ENCODE results near the gene AUTS2.

AUTS2 gene

GRCh38 chr7:69659983-69660382 lies 61.7 kb downstream of the AUTS2 start:
- DNase-seq, result peak; percentile 57

GRCh38 chr7:69661342-69661741 lies 63.1 kb downstream of the AUTS2 start:
- DNase-seq, result no peak

- DNase-seq, result no peak
Measured at GRCh38 chr7:69663911-69664832, 65.9 kb downstream of the AUTS2 start.

GRCh38 chr7:69665369-69665768 lies 67.1 kb downstream of the AUTS2 start:
- DNase-seq, result no peak

- no peak for DNase-seq
Measured at GRCh38 chr7:69668339-69668870, 70.1 kb downstream of the AUTS2 start.

- peak; percentile 60 for DNase-seq
Measured at GRCh38 chr7:69670701-69671100, 72.4 kb downstream of the AUTS2 start.

GRCh38 chr7:69673074-69673473 lies 74.8 kb downstream of the AUTS2 start:
- no peak for DNase-seq

- DNase-seq, result no peak
Measured at GRCh38 chr7:69674701-69675182, 76.5 kb downstream of the AUTS2 start.

- no peak for DNase-seq
Measured at GRCh38 chr7:69676247-69676646, 78.0 kb downstream of the AUTS2 start.

GRCh38 chr7:69677054-69677852 lies 79.0 kb downstream of the AUTS2 start:
- peak; percentile 30 for DNase-seq

- no peak for DNase-seq
Measured at GRCh38 chr7:69677881-69678493, 79.7 kb downstream of the AUTS2 start.

- DNase-seq, result no peak
Measured at GRCh38 chr7:69678494-69679187, 80.4 kb downstream of the AUTS2 start.

- DNase-seq, result no peak
Measured at GRCh38 chr7:69681181-69681580, 82.9 kb downstream of the AUTS2 start.

GRCh38 chr7:69682518-69682917 lies 84.2 kb downstream of the AUTS2 start:
- DNase-seq, result no peak

- no peak for DNase-seq
Measured at GRCh38 chr7:69683002-69683401, 84.7 kb downstream of the AUTS2 start.

GRCh38 chr7:69684369-69685292 lies 86.4 kb downstream of the AUTS2 start:
- DNase-seq, result no peak

GRCh38 chr7:69685293-69685631 lies 87.0 kb downstream of the AUTS2 start:
- no peak for DNase-seq

GRCh38 chr7:69686366-69686765 lies 88.1 kb downstream of the AUTS2 start:
- no peak for DNase-seq

- no peak for DNase-seq
Measured at GRCh38 chr7:69687739-69688433, 89.6 kb downstream of the AUTS2 start.

GRCh38 chr7:69690329-69690728 lies 92.1 kb downstream of the AUTS2 start:
- no peak for DNase-seq

- no peak for DNase-seq
Measured at GRCh38 chr7:69691327-69691726, 93.1 kb downstream of the AUTS2 start.

Measured in fibroblast of skin of right biceps (primary cell).